ENCODE measurements around the gene BTBD2. TPM values are rescaled to one million over a fixed set of nuclear protein-coding genes. Genes with fewer than 3 reads are reported as not detected.

The BTBD2 gene
- total and polyA plus RNA-seq, 2 donors, result 18.0 to 36.9 TPM

GRCh38 chr19:2053601-2054389, 38.3 kb upstream of the BTBD2 start:
- Histone ChIP-seq H3K4me1 (ENCODE audit: control insufficient read depth in 2 of 2, insufficient read depth in 2 of 2, low read length in 2 of 2) (peaks cover 38 to 78% of the 10 kb centered on the region in 2 donors), H3K9me3 (ENCODE audit: control insufficient read depth in 2 of 2, insufficient read depth in 1 of 2, low read length in 1 of 2) (no peaks in the 10 kb centered on the region), H3K27me3 (ENCODE audit: control insufficient read depth in 2 of 2, insufficient read depth in 1 of 2, low read length in 1 of 2) (no peaks in the 10 kb centered on the region), H3K36me3 (ENCODE audit: control insufficient read depth in 2 of 2, insufficient read depth in 2 of 2, low read length in 1 of 2) (peaks cover 2 to 6% of the 10 kb centered on the region in 2 donors), H3K4me3 (ENCODE audit: low read length in 2 of 2) (no peak overlapping the region), H3K27ac (ENCODE audit: low read depth in 1 of 2, low read length in 1 of 2) (peak overlapping the region in 1 of 2 donors; percentile 60)
- no peak for DNase-seq (ENCODE audit: low read depth in 6 of 9, low spot score in 9 of 9)
- 94% methylated on average over 24 of the region's 24 CpGs for WGBS

- Histone ChIP-seq H3K4me1 (ENCODE audit: control insufficient read depth in 2 of 2, insufficient read depth in 2 of 2, low read length in 2 of 2) (peaks cover 52 to 78% of the 10 kb centered on the region in 2 donors), H3K27ac (ENCODE audit: low read depth in 1 of 2, low read length in 1 of 2) (peak overlapping the region; percentile 94), H3K27me3 (ENCODE audit: control insufficient read depth in 2 of 2, insufficient read depth in 1 of 2, low read length in 1 of 2) (no peaks in the 10 kb centered on the region), H3K4me3 (ENCODE audit: low read length in 2 of 2) (peak overlapping the region; percentile 45 to 96), H3K9me3 (ENCODE audit: control insufficient read depth in 2 of 2, insufficient read depth in 1 of 2, low read length in 1 of 2) (no peaks in the 10 kb centered on the region), H3K36me3 (ENCODE audit: control insufficient read depth in 2 of 2, insufficient read depth in 2 of 2, low read length in 1 of 2) (peaks cover 20 to 23% of the 10 kb centered on the region in 2 donors)
- WGBS, result 38% methylated on average over 18 of the region's 18 CpGs
- peak in 2 of 9 donors; percentile 66 to 83 for DNase-seq (ENCODE audit: low read depth in 6 of 9, low spot score in 9 of 9)
Measured at GRCh38 chr19:2051773-2052704, 36.5 kb upstream of the BTBD2 start.

- peak in 8 of 9 donors; percentile 77 to 96 (median 88) for DNase-seq (ENCODE audit: low read depth in 6 of 9, low spot score in 9 of 9)
- Histone ChIP-seq H3K4me1 (ENCODE audit: control insufficient read depth in 2 of 2, insufficient read depth in 2 of 2, low read length in 2 of 2) (peaks cover 46 to 72% of the 10 kb centered on the region in 2 donors), H3K27ac (ENCODE audit: low read depth in 1 of 2, low read length in 1 of 2) (peak within 1 kb of the TSS; percentile 94), H3K9me3 (ENCODE audit: control insufficient read depth in 2 of 2, insufficient read depth in 1 of 2, low read length in 1 of 2) (no peaks in the 10 kb centered on the region), H3K4me3 (ENCODE audit: low read length in 2 of 2) (peak within 1 kb of the TSS; percentile 94 to 96), H3K27me3 (ENCODE audit: control insufficient read depth in 2 of 2, insufficient read depth in 1 of 2, low read length in 1 of 2) (no peaks in the 10 kb centered on the region), H3K36me3 (ENCODE audit: control insufficient read depth in 2 of 2, insufficient read depth in 2 of 2, low read length in 1 of 2) (peaks cover 27 to 31% of the 10 kb centered on the region in 2 donors)
- 3% methylated on average over 93 of the region's 93 CpGs for WGBS
Measured at GRCh38 chr19:2050991-2051772, 35.7 kb upstream of the BTBD2 start, which contains the start of gene MKNK2. Gene MKNK2, minus strand, starts transcription at chr19:2051244. Its CDS starts 393 bp downstream, at chr19:2050851.

GRCh38 chr19:2050349-2050990, 35.0 kb upstream of the BTBD2 start:
- peak overlapping the region; percentile 87 to 90 for H3K27ac ChIP-seq (ENCODE audit: low read depth in 1 of 2, low read length in 1 of 2)
- peaks cover 34 to 38% of the 10 kb centered on the region in 2 donors for H3K36me3 ChIP-seq (ENCODE audit: control insufficient read depth in 2 of 2, insufficient read depth in 2 of 2, low read length in 1 of 2)
- under 1% methylated on average over 49 of the region's 49 CpGs for WGBS
- peak overlapping the region; percentile 94 to 96 for H3K4me3 ChIP-seq (ENCODE audit: low read length in 2 of 2)
- H3K9me3 ChIP-seq (ENCODE audit: control insufficient read depth in 2 of 2, insufficient read depth in 1 of 2, low read length in 1 of 2), result no peaks in the 10 kb centered on the region
- DNase-seq (ENCODE audit: low read depth in 6 of 9, low spot score in 9 of 9), result peak in 1 of 9 donors; percentile 40
- H3K27me3 ChIP-seq (ENCODE audit: control insufficient read depth in 2 of 2, insufficient read depth in 1 of 2, low read length in 1 of 2), result no peaks in the 10 kb centered on the region
- peaks cover 40 to 66% of the 10 kb centered on the region in 2 donors for H3K4me1 ChIP-seq (ENCODE audit: control insufficient read depth in 2 of 2, insufficient read depth in 2 of 2, low read length in 2 of 2)

GRCh38 chr19:2049741-2050348, 34.3 kb upstream of the BTBD2 start:
- no peaks in the 10 kb centered on the region for H3K27me3 ChIP-seq (ENCODE audit: control insufficient read depth in 2 of 2, insufficient read depth in 1 of 2, low read length in 1 of 2)
- WGBS, result 2% methylated on average over 16 of the region's 16 CpGs
- no peaks in the 10 kb centered on the region for H3K9me3 ChIP-seq (ENCODE audit: control insufficient read depth in 2 of 2, insufficient read depth in 1 of 2, low read length in 1 of 2)
- DNase-seq (ENCODE audit: low read depth in 6 of 9, low spot score in 9 of 9), result peak in 2 of 9 donors; percentile 73 to 83
- H3K27ac ChIP-seq (ENCODE audit: low read depth in 1 of 2, low read length in 1 of 2), result peak overlapping the region; percentile 87 to 90
- peaks cover 37 to 44% of the 10 kb centered on the region in 2 donors for H3K36me3 ChIP-seq (ENCODE audit: control insufficient read depth in 2 of 2, insufficient read depth in 2 of 2, low read length in 1 of 2)
- peak overlapping the region; percentile 94 to 96 for H3K4me3 ChIP-seq (ENCODE audit: low read length in 2 of 2)
- H3K4me1 ChIP-seq (ENCODE audit: control insufficient read depth in 2 of 2, insufficient read depth in 2 of 2, low read length in 2 of 2), result peaks cover 41 to 67% of the 10 kb centered on the region in 2 donors

GRCh38 chr19:2048959-2049740, 33.6 kb upstream of the BTBD2 start:
- peaks cover 47 to 70% of the 10 kb centered on the region in 2 donors for H3K4me1 ChIP-seq (ENCODE audit: control insufficient read depth in 2 of 2, insufficient read depth in 2 of 2, low read length in 2 of 2)
- H3K4me3 ChIP-seq (ENCODE audit: low read length in 2 of 2), result peak overlapping the region; percentile 94 to 96
- WGBS, result 92% methylated on average over 27 of the region's 27 CpGs
- H3K27me3 ChIP-seq (ENCODE audit: control insufficient read depth in 2 of 2, insufficient read depth in 1 of 2, low read length in 1 of 2), result no peaks in the 10 kb centered on the region
- DNase-seq (ENCODE audit: low read depth in 6 of 9, low spot score in 9 of 9), result no peak
- peak overlapping the region; percentile 75 to 87 for H3K27ac ChIP-seq (ENCODE audit: low read depth in 1 of 2, low read length in 1 of 2)
- no peaks in the 10 kb centered on the region for H3K9me3 ChIP-seq (ENCODE audit: control insufficient read depth in 2 of 2, insufficient read depth in 1 of 2, low read length in 1 of 2)
- peaks cover 43 to 51% of the 10 kb centered on the region in 2 donors for H3K36me3 ChIP-seq (ENCODE audit: control insufficient read depth in 2 of 2, insufficient read depth in 2 of 2, low read length in 1 of 2)

GRCh38 chr19:2048104-2048958, 32.8 kb upstream of the BTBD2 start:
- H3K4me3 ChIP-seq (ENCODE audit: low read length in 2 of 2), result peak overlapping the region in 1 of 2 donors; percentile 96
- 94% methylated on average over 17 of the region's 17 CpGs for WGBS
- no peak for DNase-seq (ENCODE audit: low read depth in 6 of 9, low spot score in 9 of 9)
- H3K27me3 ChIP-seq (ENCODE audit: control insufficient read depth in 2 of 2, insufficient read depth in 1 of 2, low read length in 1 of 2), result no peaks in the 10 kb centered on the region
- H3K36me3 ChIP-seq (ENCODE audit: control insufficient read depth in 2 of 2, insufficient read depth in 2 of 2, low read length in 1 of 2), result peaks cover 44 to 54% of the 10 kb centered on the region in 2 donors
- peaks cover 51 to 76% of the 10 kb centered on the region in 2 donors for H3K4me1 ChIP-seq (ENCODE audit: control insufficient read depth in 2 of 2, insufficient read depth in 2 of 2, low read length in 2 of 2)
- no peaks in the 10 kb centered on the region for H3K9me3 ChIP-seq (ENCODE audit: control insufficient read depth in 2 of 2, insufficient read depth in 1 of 2, low read length in 1 of 2)
- no peak overlapping the region for H3K27ac ChIP-seq (ENCODE audit: low read depth in 1 of 2, low read length in 1 of 2)

Data from thymus (tissue), 11 donors.